LNCaP clone FGC (cell line): Measurements from ENCODE around the gene TMPRSS15.

Experiments
- DNase-seq: peaks from one replicate; pipeline ENCODE4 v3.0.0-alpha.2; 2011; ENCODE audit warnings: low read depth
- H3K4me3 ChIP-seq: 2 replicates; pipeline ENCODE4 v1.5.1; 2011; ENCODE audit warnings: mild to moderate bottlenecking, low read depth, low read length, control low read depth
- CTCF ChIP-seq: IDR thresholded peaks from 2 replicates; pipeline ENCODE4 v1.5.1; 2012; ENCODE audit warnings: mild to moderate bottlenecking; ENCODE audit not compliant: control insufficient read depth, insufficient read depth; ENCODE audit errors: extremely low read depth

The TMPRSS15 gene

DNA sequence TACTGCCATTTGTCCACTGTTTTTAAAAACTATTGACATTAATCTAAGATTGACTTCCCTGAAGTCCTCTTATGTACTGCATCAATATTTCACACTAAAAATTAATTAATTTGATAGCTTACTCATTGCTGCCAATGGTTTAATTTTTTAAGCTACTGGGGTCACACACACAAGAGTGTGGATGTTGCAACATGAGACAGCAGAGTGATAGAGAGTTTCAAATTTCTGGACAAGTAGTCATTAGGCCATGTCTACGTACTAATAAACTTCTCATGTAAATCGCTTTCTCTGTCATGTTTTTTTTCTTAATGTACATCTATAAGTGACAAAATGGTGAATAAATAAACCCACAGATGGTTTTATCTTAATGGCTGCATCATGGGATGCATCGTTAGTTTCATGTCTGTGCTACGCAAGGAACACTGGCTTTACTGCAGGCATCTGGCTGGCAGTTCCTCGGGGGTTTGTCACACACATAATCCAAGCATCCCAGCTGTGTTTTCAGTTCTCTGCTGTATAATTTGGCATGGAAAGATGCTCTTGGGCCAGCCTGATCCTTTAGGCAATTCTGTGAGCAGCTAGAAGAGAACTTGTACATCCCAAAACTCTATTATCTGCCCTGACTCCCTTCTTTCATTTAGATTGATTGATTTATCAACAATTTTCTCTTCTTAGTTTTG is 175.4 kb downstream of the TMPRSS15 start:
- DNase-seq: no peak
- no peak overlapping the region for H3K4me3 ChIP-seq
- TF ChIP-seq CTCF: no peak

GRCh38 chr21:18222346-18222745 is 181.2 kb downstream of the TMPRSS15 start:
- no peak for DNase-seq
- no peak overlapping the region for H3K4me3 ChIP-seq
- no peak for TF ChIP-seq CTCF

DNA sequence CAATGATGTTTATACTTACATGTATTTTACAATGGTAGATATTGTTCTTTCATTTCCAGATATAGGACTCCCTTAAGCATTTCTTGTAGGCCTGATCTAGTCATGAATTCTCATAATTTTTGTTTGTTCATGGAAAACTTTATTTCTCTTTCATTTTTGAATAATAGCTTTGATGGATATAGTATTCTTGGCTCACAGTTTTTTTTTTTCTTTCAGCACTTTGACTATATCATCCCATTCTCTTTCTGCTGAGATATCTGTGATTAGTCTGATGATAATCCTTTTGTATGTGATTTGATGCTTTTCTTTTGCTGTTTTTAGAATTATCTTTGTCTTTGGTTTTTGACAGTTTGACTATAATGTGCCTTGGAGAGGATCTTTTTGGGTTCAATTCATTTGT is 183.1 kb downstream of the TMPRSS15 start:
- no peak for DNase-seq
- TF ChIP-seq CTCF: no peak
- no peak overlapping the region for H3K4me3 ChIP-seq
